Measurements from ENCODE around the gene MAPKAPK3.

DNA sequence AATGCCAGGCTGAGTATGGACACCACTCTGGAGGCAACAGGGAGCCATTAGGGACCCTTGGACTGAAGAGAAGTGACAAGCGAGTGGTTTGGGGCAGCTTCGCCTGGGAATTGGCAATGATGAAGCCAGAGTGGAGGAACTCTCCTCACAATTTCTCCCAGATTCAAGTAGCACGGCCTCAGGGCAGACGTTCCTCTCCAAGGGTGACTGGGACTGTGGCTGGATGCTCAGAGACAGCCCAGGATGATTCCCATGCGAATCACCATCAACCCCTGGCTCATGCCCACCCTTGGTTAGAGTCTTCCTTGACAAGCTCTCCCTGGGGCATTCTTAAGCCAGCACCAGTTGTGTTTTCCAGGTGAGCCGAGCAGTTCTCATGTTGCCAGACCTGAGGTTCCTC, 41.5 kb downstream of the MAPKAPK3 start:
- TF ChIP-seq POLR2AphosphoS5 (IDR thresholded peaks at IDR 0.05) (no peak), POLR2A (IDR thresholded peaks at IDR 0.05; ENCODE audit: low read depth) (no peak), EP300 (IDR thresholded peaks at IDR 0.05) (no peak)
- TF ChIP-seq, protein P1, sequence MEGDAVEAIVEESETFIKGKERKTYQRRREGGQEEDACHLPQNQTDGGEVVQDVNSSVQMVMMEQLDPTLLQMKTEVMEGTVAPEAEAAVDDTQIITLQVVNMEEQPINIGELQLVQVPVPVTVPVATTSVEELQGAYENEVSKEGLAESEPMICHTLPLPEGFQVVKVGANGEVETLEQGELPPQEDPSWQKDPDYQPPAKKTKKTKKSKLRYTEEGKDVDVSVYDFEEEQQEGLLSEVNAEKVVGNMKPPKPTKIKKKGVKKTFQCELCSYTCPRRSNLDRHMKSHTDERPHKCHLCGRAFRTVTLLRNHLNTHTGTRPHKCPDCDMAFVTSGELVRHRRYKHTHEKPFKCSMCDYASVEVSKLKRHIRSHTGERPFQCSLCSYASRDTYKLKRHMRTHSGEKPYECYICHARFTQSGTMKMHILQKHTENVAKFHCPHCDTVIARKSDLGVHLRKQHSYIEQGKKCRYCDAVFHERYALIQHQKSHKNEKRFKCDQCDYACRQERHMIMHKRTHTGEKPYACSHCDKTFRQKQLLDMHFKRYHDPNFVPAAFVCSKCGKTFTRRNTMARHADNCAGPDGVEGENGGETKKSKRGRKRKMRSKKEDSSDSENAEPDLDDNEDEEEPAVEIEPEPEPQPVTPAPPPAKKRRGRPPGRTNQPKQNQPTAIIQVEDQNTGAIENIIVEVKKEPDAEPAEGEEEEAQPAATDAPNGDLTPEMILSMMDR (IDR thresholded peaks at IDR 0.05) = no peak

Measured in esophagus muscularis mucosa (tissue), 4 donors.